Left lobe of liver (tissue), 2 donors: ENCODE results near the gene FBXW12. TPM values are rescaled to one million over a fixed set of nuclear protein-coding genes. Genes with fewer than 3 reads are reported as not detected.
"Not testable (repeated sequence)": the region's sequence is repeated elsewhere in the genome, so short reads cannot be mapped to it uniquely, and the experiment has no call there.

Experiments used
- ATAC-seq: fragments of 200-7000 bp; cut with Tn5 transposase; one replicate; pipeline ENCODE4 v1.9.1; 2020; ENCODE audit warnings: mild to moderate bottlenecking, moderate library complexity
- DNase-seq: peaks from one replicate; pipeline ENCODE4 v3.0.0-alpha.2; 2020; ENCODE audit warnings: low spot score
- total RNA-seq: library from RNA; stranded (reverse); gene quantifications from one replicate; pipeline ENCODE4 v1.2.1, GENCODE V29; 2021
- donor health status: DM: no; HTN: no; CAD: no; lungs with moderate emphysema.
- donor health status: DM: no; HTN: yes; CAD: no.

The FBXW12 gene
- total RNA-seq, 1 donor from 2014 or later: not detected

DNA sequence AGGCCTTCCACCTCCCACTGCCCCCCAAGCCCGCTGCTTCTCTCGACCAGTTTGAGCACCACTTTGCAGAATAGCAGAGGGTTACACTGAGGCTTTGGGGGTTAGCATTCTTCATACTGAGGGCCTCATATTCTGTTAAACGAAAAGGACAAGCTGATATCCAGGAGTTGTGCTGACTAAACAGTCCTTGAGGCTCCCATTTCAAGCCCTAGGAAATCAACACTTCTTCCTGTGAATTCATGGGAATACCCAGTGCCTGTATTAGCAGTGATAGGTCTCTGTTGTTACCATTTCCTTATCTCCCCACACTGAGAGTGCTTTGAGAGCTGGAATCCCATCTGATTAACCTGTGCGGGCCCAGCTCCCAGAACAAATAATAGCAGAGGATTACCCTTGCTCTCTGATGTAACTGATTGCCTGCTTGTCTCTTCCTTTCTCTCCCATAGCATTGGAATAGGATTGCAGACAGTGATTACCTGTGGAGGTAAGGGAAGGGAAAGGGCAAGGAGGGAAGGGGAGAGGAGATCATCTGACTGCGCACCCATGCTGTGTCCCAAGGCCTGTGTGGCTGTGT lies 930 bp downstream of the FBXW12 start:
- DNase-seq (no peak), ATAC-seq (no peak)

DNA sequence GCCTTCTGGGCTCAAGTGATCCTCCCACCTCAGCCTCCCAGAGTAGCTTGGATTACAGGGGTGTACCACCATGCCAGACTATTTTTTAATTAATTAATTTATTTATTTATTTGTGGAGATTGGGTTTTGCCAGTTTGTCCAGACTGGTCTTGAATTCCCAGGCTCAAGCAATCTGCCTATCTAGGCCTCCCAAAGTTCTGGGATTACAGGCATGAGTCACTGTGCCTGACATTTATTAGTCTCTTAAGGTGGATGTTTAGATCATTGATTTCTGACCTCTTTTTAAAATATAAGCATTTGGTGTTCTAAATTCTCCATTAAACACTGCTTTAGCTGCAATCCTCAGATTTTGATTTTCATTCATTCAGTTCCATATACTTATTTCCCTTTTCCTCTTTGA lies 15.6 kb downstream of the FBXW12 start:
- ATAC-seq (no peak), DNase-seq (no peak)

DNA sequence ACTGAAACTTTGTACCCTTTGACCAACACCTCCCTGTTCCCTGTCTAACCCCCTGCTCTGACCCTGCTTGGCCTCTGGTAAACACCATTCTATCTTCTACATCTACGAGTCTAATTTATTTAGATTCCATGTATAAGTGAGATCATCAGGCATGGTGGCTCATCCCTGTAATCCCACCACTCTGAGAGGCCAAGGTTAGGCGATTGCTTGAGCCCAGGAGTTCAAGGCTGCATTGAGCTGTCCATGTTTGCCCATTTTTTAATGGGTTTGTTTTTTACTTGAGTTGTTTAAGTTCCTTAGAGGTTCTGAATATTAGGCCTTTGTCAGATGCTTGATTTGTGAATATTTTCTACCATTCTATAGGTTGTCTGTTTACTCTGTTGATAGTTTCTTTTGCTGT lies 16.9 kb downstream of the FBXW12 start:
- ATAC-seq (no peak), DNase-seq (no peak)

- DNase-seq: no peak
- no peak for ATAC-seq
These were observed 22.4 kb downstream of the FBXW12 start for GRCh38 chr3:48394391-48394790.

DNA sequence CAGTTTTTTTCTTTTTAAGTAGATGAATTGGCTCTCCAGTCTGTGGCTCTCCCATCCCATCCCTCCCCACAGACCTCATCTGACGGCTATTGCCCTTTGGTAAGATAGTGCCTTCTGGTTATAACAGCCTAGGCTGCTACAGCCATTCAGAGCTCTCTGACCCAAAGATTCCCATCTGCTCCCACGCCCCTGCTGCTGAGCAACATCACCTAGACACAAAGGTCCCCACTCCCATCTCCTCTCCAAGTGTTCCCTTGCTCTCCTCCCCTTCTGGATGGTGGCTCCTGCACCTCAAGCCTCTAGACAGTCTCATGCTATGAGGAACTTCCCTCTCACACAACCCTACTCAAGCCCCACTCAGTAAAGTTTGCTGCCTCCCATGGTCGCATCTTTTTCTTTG lies 23.7 kb downstream of the FBXW12 start:
- no peak for DNase-seq
- ATAC-seq: no peak

DNA sequence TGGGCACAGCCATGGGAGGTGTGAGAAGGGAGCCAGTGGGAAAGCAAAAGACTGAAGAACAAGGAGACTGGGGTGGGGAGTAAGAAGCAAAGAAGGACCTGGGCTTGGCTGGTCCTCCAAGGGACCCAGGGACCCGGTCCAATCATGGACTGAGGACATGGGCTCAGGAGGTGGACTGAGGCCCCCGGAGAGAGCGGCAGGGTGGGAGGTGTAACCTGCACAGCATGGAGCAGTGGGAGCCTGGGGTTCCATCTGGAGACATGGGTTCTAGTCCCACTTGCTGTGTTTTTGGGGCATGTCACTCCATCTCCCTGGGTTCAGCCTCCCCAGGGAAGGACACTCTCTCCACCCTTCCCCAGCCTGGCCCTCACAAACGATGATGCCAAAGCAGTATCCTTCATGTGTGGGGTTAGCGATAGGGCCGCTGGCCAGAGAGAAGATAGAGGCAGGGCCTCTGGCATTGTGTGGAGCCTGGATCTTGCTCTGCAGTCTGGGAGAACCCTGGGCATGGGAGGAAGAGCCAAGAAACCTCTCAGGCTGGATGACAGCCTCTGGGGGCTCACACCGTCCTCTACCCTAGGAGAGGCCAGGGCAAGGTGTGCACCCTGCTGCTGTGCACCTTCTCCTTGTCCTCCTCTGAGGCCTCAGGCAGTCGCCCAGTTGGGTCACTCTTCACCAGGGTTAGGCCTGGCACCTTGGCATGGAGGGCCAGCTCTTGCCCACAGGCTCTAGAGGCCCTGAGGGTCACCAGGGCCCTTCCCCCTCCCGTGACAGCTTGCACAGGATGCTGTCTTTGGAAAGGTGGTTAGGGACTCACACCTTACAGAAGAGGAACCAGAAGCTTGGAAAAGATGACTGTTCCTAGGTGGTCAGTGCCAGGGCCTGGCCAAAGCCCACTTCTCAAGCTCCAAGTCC lies 26.0 kb downstream of the FBXW12 start:
- peak; percentile 20 for ATAC-seq
- DNase-seq: no peak

GRCh38 chr3:48398701-48399386 lies 26.8 kb downstream of the FBXW12 start:
- ATAC-seq (peak; percentile 33), DNase-seq (peak; percentile 50)

GRCh38 chr3:48399387-48400172 lies 27.6 kb downstream of the FBXW12 start:
- DNase-seq (no peak), ATAC-seq (peak; percentile 14)

DNA sequence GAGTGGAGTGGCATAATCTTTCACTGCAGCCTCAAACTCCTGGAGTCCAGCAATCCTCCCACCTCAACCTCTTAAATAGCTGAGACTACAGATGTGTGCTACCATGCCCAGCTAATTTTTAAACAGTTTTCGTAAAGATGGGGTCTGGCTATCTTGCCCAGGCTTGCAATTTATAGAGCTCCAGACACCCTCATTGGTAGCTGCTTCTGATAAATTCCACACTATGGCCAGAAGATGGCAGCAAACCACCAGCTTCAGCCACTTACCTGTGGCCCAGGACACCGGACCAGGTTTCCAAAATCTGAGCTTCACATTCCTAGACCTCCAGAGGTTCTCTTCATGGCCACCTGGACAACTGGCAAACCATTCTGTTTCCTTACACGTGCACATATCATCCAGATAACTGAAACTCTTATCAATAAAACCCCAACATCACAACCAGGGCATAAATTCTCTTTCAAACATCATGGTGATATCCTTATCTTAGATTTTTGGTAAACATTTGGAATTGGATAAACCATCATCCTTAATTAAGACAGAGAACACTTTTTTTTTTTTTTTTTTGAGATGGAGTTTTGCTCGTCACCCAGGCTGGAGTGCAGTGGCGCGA lies 28.9 kb downstream of the FBXW12 start:
- peak; percentile 69 for DNase-seq
- ATAC-seq: peak; percentile 67

DNA sequence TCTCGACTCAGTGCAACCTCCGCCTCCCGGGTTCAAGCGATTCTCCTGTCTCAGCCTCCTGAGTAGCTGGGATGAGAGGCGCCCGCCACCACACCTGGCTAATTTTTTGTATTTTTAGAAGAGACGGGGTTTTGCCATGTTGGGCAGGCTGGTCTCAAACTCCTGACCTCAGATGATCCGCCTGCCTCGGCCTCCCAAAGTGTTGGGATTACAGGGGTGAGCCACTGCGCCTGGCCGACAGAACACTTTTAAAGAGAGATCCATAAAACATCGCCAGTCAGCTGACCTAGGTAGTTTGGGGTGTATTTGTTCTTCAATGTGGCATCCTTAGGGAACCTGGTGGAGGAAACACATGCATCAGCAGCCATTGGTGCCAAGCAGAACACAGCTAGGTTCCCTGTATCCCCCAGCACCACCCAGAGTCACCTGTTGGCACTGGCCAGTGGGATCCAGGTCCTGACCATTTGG lies 29.4 kb downstream of the FBXW12 start:
- not testable (repeated sequence) for ATAC-seq, DNase-seq

DNA sequence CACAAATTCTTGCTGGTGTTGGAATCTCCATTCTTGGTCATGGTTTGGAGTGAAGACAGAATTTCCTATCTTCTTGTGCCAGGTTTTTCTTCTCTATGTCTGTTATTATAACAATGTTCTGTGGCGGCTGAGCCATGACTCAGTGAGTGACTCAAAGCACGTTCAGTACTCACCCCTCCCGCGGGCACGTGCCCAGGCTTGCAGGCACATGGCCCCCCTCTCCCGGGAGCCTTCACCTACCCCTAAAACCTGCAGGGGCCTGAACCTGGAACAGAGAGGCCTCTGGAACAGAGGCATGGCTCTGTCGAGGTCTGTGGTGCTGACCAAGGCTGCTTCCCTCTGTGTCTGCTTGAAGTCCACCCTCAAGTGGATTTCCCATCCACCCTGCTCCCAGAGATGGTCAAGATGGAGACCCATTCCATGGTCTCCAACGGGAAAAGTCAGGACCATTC lies 30.3 kb downstream of the FBXW12 start:
- DNase-seq (no peak), ATAC-seq (no peak)

- no peak for DNase-seq
These were observed 30.9 kb downstream of the FBXW12 start for GRCh38 chr3:48402907-48403306.

DNA sequence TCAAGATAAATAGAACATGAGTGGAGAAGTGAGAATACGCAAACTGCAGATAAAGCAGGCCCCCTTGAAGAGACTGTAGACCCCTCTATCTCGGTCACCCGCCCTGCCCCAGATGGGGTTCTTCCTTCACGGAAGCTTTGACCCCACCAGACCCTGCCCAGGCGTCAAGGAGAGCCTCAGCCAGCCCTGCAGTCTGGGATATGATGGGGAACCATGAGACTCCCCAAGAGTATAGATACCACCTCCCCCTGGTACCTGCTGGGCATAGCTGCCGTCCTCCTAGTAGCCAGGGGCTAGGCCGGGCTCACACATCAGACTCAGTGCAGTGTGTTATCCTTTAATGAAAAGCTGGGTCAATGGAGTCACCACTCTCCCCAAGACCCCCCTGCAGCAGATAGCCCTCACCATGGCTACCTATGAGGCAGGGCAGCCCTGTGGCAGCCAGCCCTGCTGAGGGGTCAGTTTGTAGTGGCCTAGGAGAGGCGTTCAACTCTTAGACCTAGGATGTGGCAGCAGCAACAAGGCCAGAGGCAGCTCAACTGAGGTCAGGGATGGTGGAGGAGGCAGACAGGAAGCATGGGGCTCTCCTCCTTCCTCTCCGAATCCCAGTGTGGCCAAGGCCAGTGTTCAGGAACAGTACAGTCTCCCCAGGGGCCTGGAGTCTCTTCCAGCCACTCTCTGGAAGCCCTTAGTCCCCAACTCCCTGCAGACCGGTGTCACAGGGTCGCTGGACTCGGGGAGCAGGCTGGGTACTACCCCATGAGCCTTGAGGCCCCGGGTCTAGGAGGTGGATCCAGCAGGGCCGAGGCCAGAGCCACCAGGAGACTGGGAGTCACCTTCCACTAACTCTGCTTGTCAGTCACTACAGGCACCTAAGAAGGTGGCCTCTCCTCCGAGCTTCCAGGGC lies 31.8 kb downstream of the FBXW12 start:
- ATAC-seq (no peak), DNase-seq (no peak)

More at GRCh38 chr3:48402907-48403306, 30.9 kb downstream of the FBXW12 start:
- no peak for ATAC-seq

GRCh38 chr3:48404440-48405342 lies 32.7 kb downstream of the FBXW12 start:
- DNase-seq (peak; percentile 44), ATAC-seq (peak; percentile 4)

- ATAC-seq: peak; percentile 12
- DNase-seq: peak; percentile 48
These were observed 33.4 kb downstream of the FBXW12 start for GRCh38 chr3:48405343-48405881.

DNA sequence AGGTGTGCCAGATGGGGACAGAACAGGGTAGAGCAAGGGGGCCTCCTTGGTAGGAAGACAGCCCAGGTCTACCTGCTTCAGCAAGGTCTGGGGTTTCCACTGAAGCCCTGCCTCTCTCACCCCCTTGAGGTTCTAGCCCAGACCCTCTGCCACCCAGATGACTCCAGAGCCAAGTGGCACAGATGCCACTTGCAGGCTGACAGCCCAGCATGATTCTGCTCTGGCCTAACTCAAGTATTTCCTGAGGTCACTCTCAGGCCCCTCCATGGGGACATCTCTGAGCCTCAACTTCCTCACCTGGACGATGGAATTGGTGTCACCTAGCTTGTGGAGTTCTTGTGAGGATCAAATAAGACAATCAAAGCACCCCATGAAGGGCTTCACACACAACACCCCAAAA lies 34.0 kb downstream of the FBXW12 start:
- DNase-seq: no peak

DNA sequence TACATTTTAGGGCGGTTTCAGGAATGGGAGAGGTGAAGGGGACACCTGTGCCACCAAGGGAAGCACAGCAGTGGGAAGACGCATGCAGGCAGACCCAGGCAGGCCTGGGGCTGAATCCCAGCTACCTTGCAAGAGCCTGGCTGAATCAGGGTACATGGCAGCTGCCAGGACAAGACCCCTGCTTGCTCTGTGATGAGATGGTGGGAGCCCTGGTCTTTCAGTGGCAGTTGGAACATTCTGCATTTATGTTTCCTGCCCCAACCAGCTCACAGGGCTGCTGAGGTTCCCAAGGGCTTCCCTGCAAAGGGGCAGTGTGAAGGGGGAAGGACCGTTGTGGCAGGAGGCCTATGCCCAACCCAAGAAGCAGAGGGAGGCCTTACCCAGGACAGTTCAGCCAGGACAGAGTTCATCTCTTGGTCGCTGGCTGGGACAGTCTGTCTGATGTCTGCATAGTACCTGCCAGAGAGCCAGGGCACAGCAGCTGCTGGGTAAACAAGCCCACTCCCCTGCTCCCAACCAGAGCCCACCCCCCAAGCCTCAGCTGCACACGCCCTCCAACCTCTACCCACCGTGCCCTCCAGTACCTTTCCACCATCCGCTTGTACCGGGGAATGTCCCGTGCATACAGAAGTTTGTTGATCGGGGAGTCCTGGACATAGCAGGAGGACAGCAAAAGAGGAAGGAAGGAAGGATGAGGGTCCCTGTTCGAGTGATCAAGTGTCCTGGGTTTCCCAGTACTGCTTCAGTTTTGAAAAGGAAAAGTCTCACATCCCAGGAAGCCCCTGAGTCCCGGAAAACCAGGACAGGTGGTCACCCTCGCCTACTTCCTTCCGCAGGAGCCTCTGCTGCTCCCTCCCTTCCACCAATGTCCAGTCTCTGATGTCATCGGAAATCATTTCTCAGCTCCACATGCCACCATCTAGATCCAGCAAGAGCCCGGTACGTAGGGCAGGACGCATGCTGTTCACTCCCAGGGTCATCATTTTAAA lies 34.7 kb downstream of the FBXW12 start:
- ATAC-seq (peak; percentile 10), DNase-seq (peak; percentile 44)

More for the DNA sequence above, 34.0 kb downstream of the FBXW12 start:
- no peak for ATAC-seq
